Nephron progenitor cell (in vitro differentiated cells): ENCODE results near the gene PEX5L.

Source experiments
- DNase-seq: peaks from one replicate; pipeline ENCODE4 v3.0.0; 2021
- H3K27ac Mint-ChIP-seq: 2 replicates; pipeline ENCODE4 v1.8.0; 2021; ENCODE audit warnings: mild to moderate bottlenecking, moderate library complexity, mixed read lengths
- H3K27me3 Mint-ChIP-seq: 2 replicates; pipeline ENCODE4 v1.8.0; 2021; ENCODE audit warnings: mild to moderate bottlenecking, low read depth, mixed read lengths; ENCODE audit not compliant: poor library complexity
- H3K36me3 Mint-ChIP-seq: 2 replicates; pipeline ENCODE4 v1.8.0; 2021; ENCODE audit warnings: low read depth, mixed read lengths
- H3K4me1 Mint-ChIP-seq: 2 replicates; pipeline ENCODE4 v1.8.0; 2021; ENCODE audit warnings: mixed read lengths
- H3K4me3 Mint-ChIP-seq: 2 replicates; pipeline ENCODE4 v1.8.0; 2021; ENCODE audit warnings: mild to moderate bottlenecking, moderate library complexity, mixed read lengths
- H3K9me3 Mint-ChIP-seq: 2 replicates; pipeline ENCODE4 v1.8.0; 2021; ENCODE audit warnings: mild to moderate bottlenecking, moderate library complexity, mixed read lengths
- TF ChIP-seq, protein P1 (sequence below): fragments of 200-600 bp; sonication (generic); IDR thresholded peaks from 2 replicates; pipeline ENCODE4 v1.5.0; 2021; ENCODE audit warnings: antibody characterized with exemption

Gene PEX5L

DNA sequence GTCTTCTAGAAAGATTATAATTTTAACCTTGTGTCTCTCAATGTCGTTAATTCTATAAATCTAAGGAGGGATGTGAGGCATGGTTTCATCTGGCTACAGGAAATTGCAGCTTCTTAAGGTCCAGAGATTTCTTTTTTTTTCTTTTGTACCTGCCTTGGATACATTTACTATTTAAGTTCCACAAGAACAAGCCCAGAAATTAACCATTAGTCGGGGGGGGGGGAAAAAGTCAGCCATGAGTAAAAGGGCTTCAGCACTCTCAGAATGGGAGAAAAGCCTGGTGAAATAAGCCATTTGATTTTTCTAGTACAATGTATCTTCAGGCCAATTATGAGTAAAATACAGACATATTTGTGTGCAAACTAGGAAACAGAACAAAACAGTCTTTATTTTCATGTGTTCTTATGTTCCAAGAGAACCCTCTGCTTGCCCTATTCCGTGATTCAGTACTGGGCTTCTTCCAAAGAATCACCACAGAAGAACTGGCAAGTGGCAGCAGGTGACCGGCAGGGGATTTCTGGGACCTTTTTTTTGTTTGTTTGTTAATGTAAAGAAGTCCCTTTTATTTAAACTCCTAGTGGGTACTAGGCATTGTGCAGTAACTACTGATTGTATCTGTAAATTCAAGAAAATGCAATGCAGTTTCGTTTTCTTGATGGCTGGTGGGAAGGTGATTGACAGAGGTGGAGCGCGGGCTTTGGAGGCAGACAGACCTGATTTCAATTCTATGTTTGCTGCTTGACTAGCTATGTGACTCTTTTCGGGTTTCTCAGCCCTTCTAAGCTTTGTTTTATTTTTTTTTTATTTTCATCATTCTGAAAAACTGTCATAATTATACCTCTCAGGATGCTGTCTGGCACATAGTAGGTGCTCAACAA lies 82.5 kb downstream of the PEX5L start:
- H3K4me1 Mint-ChIP-seq, result peaks cover 7% of the 10 kb centered on the region
- TF ChIP-seq, protein P1, sequence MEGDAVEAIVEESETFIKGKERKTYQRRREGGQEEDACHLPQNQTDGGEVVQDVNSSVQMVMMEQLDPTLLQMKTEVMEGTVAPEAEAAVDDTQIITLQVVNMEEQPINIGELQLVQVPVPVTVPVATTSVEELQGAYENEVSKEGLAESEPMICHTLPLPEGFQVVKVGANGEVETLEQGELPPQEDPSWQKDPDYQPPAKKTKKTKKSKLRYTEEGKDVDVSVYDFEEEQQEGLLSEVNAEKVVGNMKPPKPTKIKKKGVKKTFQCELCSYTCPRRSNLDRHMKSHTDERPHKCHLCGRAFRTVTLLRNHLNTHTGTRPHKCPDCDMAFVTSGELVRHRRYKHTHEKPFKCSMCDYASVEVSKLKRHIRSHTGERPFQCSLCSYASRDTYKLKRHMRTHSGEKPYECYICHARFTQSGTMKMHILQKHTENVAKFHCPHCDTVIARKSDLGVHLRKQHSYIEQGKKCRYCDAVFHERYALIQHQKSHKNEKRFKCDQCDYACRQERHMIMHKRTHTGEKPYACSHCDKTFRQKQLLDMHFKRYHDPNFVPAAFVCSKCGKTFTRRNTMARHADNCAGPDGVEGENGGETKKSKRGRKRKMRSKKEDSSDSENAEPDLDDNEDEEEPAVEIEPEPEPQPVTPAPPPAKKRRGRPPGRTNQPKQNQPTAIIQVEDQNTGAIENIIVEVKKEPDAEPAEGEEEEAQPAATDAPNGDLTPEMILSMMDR, result no peak
- H3K27ac Mint-ChIP-seq, result peak overlapping the region; percentile 14
- H3K9me3 Mint-ChIP-seq, result peaks cover 4% of the 10 kb centered on the region
- H3K4me3 Mint-ChIP-seq, result no peak overlapping the region
- H3K27me3 Mint-ChIP-seq, result peaks cover 8% of the 10 kb centered on the region
- DNase-seq, result no peak
- H3K36me3 Mint-ChIP-seq, result no peaks in the 10 kb centered on the region

DNA sequence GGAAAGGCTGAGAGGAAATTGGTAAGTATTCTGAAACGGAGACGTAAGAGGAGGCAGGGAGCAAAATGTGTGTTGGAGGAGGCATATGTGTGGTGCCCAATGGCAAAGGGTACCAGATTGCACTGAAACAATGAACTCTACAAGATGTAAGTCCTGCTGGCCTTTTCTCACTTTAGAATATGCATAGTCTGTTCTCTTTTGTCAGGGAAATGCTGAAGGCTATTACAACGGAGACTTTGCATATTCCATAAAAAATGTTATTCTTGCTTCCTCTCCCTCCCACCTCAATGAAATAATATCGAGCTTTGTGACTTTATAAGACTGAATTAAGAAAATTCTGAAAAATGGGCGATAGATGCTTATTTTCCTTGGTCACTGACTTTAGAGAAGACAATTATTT lies 85.9 kb downstream of the PEX5L start:
- Mint-ChIP-seq H3K27ac (peak overlapping the region; percentile 9), H3K9me3 (peaks cover 4% of the 10 kb centered on the region), H3K4me1 (peaks cover 7% of the 10 kb centered on the region), H3K36me3 (no peaks in the 10 kb centered on the region), H3K27me3 (peaks cover 8% of the 10 kb centered on the region), H3K4me3 (no peak overlapping the region)
- TF ChIP-seq, protein P1, result no peak
- no peak for DNase-seq

DNA sequence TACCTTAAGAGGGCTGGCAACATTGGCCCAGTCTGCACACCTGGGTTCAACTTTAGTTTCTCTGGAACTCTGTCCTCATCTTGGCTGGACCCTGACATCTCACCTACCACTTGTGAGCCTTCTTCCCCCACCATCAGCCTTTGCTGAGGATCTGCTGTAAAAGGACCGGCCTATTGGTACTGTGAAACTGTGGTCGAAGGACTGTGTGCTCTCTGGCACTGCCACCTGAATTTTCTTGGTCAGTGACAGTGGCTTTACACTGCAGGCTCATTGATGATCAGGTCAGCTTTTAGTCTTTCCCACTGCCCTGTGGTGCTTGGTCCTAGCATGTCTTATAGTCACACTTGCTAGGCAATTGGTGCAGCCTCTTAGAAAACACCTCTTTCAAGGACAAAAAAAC lies 86.9 kb downstream of the PEX5L start:
- H3K4me3 Mint-ChIP-seq, result no peak overlapping the region

GRCh38 chr3:179949412-179949811 lies 87.3 kb downstream of the PEX5L start:
- DNase-seq, result no peak
- TF ChIP-seq, protein P1, result no peak
- no peaks in the 10 kb centered on the region for H3K36me3 Mint-ChIP-seq
- H3K9me3 Mint-ChIP-seq, result peaks cover 4% of the 10 kb centered on the region
- H3K27ac Mint-ChIP-seq, result no peak overlapping the region
- no peak overlapping the region for H3K4me3 Mint-ChIP-seq
- H3K27me3 Mint-ChIP-seq, result peaks cover 8% of the 10 kb centered on the region
- peaks cover 7% of the 10 kb centered on the region for H3K4me1 Mint-ChIP-seq

More for the DNA sequence above, 86.9 kb downstream of the PEX5L start:
- peaks cover 8% of the 10 kb centered on the region for H3K27me3 Mint-ChIP-seq
- H3K36me3 Mint-ChIP-seq, result no peaks in the 10 kb centered on the region
- DNase-seq, result no peak
- H3K9me3 Mint-ChIP-seq, result peaks cover 4% of the 10 kb centered on the region
- peaks cover 7% of the 10 kb centered on the region for H3K4me1 Mint-ChIP-seq
- H3K27ac Mint-ChIP-seq, result no peak overlapping the region
- TF ChIP-seq, protein P1, result no peak

DNA sequence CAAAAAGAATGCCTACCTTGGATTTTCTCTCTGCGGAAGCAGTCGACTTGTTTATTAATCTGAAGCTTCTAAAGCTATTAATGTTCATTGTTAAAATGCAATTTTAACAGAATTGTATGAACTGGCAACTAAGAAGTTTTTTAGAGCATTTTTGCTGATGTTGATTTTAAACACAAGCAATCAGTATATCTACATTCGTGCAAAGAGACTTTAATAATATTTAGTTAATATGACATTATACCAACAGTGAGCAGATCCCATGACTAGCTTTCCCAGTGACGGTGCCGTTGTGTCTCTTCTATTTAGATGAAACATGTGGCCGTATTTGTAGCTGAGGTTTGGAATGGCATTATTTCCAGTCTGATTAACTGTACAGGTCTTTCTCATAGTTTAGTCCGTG lies 88.0 kb downstream of the PEX5L start:
- Mint-ChIP-seq H3K27ac (no peak overlapping the region), H3K4me1 (peaks cover 4% of the 10 kb centered on the region), H3K36me3 (no peaks in the 10 kb centered on the region), H3K4me3 (no peak overlapping the region), H3K9me3 (peaks cover 4% of the 10 kb centered on the region), H3K27me3 (peaks cover 8% of the 10 kb centered on the region)
- no peak for DNase-seq
- TF ChIP-seq, protein P1, result no peak

DNA sequence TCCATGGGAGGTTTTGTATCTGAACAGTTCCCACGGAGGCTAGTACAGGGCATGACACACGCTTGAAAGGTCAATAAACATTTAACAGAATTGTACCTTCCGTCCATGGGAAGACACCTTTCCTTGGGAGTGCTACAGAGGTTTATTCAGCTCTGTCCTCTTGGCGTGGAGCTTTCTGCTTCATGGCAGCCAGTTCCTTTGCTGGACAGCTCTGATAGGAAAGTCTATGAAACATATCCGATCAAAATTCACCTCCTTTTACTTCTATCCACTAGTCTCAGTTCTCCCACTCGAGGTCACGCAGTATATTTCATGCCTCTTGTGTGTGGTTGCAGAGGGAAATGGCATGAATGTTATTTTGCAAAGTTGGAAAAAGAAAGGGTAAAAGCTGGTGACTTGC lies 91.2 kb downstream of the PEX5L start:
- Mint-ChIP-seq H3K4me3 (no peak overlapping the region), H3K9me3 (no peaks in the 10 kb centered on the region), H3K36me3 (no peaks in the 10 kb centered on the region), H3K27me3 (peaks cover 4% of the 10 kb centered on the region), H3K27ac (no peak overlapping the region), H3K4me1 (no peaks in the 10 kb centered on the region)
- DNase-seq, result no peak
- TF ChIP-seq, protein P1, result no peak
